PC-9 (cell line): ENCODE data around the gene FAM13C.

Experiments
- CTCF ChIP-seq: fragments of 200-600 bp; sonication (generic); conservative IDR thresholded peaks from 2 replicates; pipeline ENCODE4 v1.6.1; 2017; ENCODE audit warnings: mixed run types, antibody characterized with exemption, mild to moderate bottlenecking, moderate library complexity
- EZH2 ChIP-seq: fragments of 200-600 bp; sonication (generic); IDR thresholded peaks from 2 replicates; pipeline ENCODE4 v1.8.0; 2017; ENCODE audit warnings: antibody characterized with exemption, low read depth

GRCh38 chr10:59340285-59340684, 22.1 kb downstream of the FAM13C start:
- no peak for TF ChIP-seq CTCF
- TF ChIP-seq EZH2 = no peak
